Endothelial cell of umbilical vein (primary cell): Measurements from ENCODE around the gene USP7. TPM values are rescaled to one million over a fixed set of nuclear protein-coding genes. Genes with fewer than 3 reads are reported as not detected.
"Not testable (repeated sequence)": the region's sequence is repeated elsewhere in the genome, so short reads cannot be mapped to it uniquely, and the experiment has no call there.

Source experiments
- BruUV-seq: library from RNA; stranded (reverse); fragments of 400-500 nt; replicated peaks from 2 replicates; lab custom pipeline; 2021; lab: Mats Ljungman, UMichigan
- CTCF ChIA-PET: fragments of 300-600, 350-600 bp; sonication (Branson Sonifier 250); formaldehyde crosslinking; loops from one replicate; lab custom pipeline; 2021; ENCODE audit warnings: antibody characterized with exemption, inconsistent platforms; lab: Charles Lee
- POLR2A ChIA-PET: fragments of 300-600, 350-600 bp; sonication (Branson Sonifier 250); formaldehyde crosslinking; loops from one replicate; lab custom pipeline; 2021; ENCODE audit warnings: antibody characterized with exemption, inconsistent platforms; lab: Charles Lee
- DNase-seq: peaks from one replicate; pipeline ENCODE4 v3.0.0-alpha.2; 2011; ENCODE audit warnings: low read depth, low spot score
- FAIRE-seq: peaks from 2 replicates; lab custom pipeline; 2011; peaks lifted over from hg19 to GRCh38; lab: Jason Lieb, UNC
- H2AFZ ChIP-seq: 2 replicates; pipeline ENCODE4 v1.6.0; 2012; ENCODE audit warnings: low read depth, low read length, control low read depth, inconsistent platforms
- H3K27ac ChIP-seq: 2 replicates; pipeline ENCODE4 v1.5.1; 2011; ENCODE audit warnings: low read depth, mild to moderate bottlenecking, control low read depth, low read length, moderate library complexity; ENCODE audit not compliant: insufficient read depth
- H3K27me3 ChIP-seq, 2 experiments: 2 replicates each; pipeline versions ENCODE4 v1.6.0 to v1.6.1; 2011; ENCODE audit warnings: low read length in 2 of 2, mixed read lengths in 1 of 2; ENCODE audit not compliant: control insufficient read depth in 2 of 2, insufficient read depth in 2 of 2
- H3K36me3 ChIP-seq, 2 experiments: 2 replicates in 1 of 2; 3 replicates in 1 of 2; pipeline ENCODE4 v1.5.1; 2011; ENCODE audit warnings: low read length in 2 of 2, mild to moderate bottlenecking in 1 of 2, moderate library complexity in 1 of 2; ENCODE audit not compliant: control insufficient read depth in 2 of 2, insufficient read depth in 2 of 2; ENCODE audit errors: extremely low read depth in 1 of 2
- H3K4me1 ChIP-seq: 3 replicates; pipeline ENCODE4 v1.5.1; 2011; ENCODE audit warnings: mild to moderate bottlenecking, low read length; ENCODE audit not compliant: control insufficient read depth, insufficient read depth; ENCODE audit errors: extremely low read depth
- H3K4me2 ChIP-seq: 2 replicates; pipeline ENCODE4 v1.6.1; 2011; ENCODE audit warnings: low read length, control low read depth, mixed read lengths; ENCODE audit not compliant: insufficient read depth
- H3K4me3 ChIP-seq, 3 experiments: fragments of 200-600 bp in 1 of 3; sonication (generic), shearing (Covaris generic) in 1 of 3; replicated peaks in 1 of 3; 2 replicates each; pipeline ENCODE4 v1.5.1; 2011 to 2016; ENCODE audit warnings: control low read depth in 3 of 3, low read length in 3 of 3, mild to moderate bottlenecking in 2 of 3, inconsistent platforms in 1 of 3, low read depth in 1 of 3, moderate library complexity in 1 of 3; ENCODE audit not compliant: insufficient read depth in 1 of 3
- H3K79me2 ChIP-seq: 2 replicates; pipeline ENCODE4 v1.6.0; 2012; ENCODE audit warnings: low read length, inconsistent platforms; ENCODE audit not compliant: control insufficient read depth, insufficient read depth
- H3K9ac ChIP-seq: replicated peaks from 2 replicates; pipeline ENCODE3; 2011; ENCODE audit warnings: low read length, control low read depth; ENCODE audit not compliant: insufficient read depth; ENCODE audit errors: extremely low read depth
- H3K9me1 ChIP-seq: replicated peaks from 3 replicates; pipeline ENCODE4 v1.6.0; 2011; ENCODE audit warnings: mild to moderate bottlenecking, low read length; ENCODE audit not compliant: control insufficient read depth, insufficient read depth; ENCODE audit errors: extremely low read depth
- H3K9me3 ChIP-seq: replicated peaks from 2 replicates; pipeline ENCODE4 v1.5.1; 2012; ENCODE audit warnings: low read length, inconsistent platforms; ENCODE audit not compliant: control insufficient read depth, insufficient read depth
- H4K20me1 ChIP-seq: replicated peaks from 2 replicates; pipeline ENCODE3; 2011; ENCODE audit warnings: mild to moderate bottlenecking, low read length; ENCODE audit not compliant: control insufficient read depth, insufficient read depth; ENCODE audit errors: extremely low read depth
- EZH2 ChIP-seq: IDR thresholded peaks from 2 replicates; pipeline ENCODE4 v1.6.1; 2012; ENCODE audit warnings: borderline replicate concordance, low read depth, mild to moderate bottlenecking, moderate library complexity, low read length, inconsistent platforms; ENCODE audit not compliant: severe bottlenecking
- FOS ChIP-seq: IDR thresholded peaks from 2 replicates; pipeline ENCODE4 v1.6.1; 2011; ENCODE audit warnings: mild to moderate bottlenecking, low read length, moderate library complexity, borderline replicate concordance; ENCODE audit not compliant: insufficient read depth
- GATA2 ChIP-seq: IDR thresholded peaks from 2 replicates; pipeline ENCODE4 v1.7.0; 2011; ENCODE audit warnings: low read depth, mild to moderate bottlenecking, moderate library complexity, mixed read lengths, low read length; ENCODE audit not compliant: insufficient read length, insufficient read depth
- JUN ChIP-seq: IDR thresholded peaks from 2 replicates; pipeline ENCODE4 v1.6.1; 2011; ENCODE audit warnings: borderline replicate concordance, low read depth; ENCODE audit not compliant: insufficient read length, insufficient read depth
- MYC ChIP-seq: IDR thresholded peaks from one replicate; pipeline ENCODE4 v1.6.1; 2011; ENCODE audit warnings: mild to moderate bottlenecking, low read depth, low read length
- POLR2A ChIP-seq: IDR thresholded peaks from 2 replicates; pipeline ENCODE4 v1.6.1; 2012; ENCODE audit warnings: low read depth, mild to moderate bottlenecking, control low read depth, low read length
- POLR2AphosphoS5 ChIP-seq: IDR thresholded peaks from 2 replicates; pipeline ENCODE4 v1.6.1; 2012; ENCODE audit warnings: low read depth, mild to moderate bottlenecking, control low read depth, low read length, moderate library complexity; ENCODE audit not compliant: insufficient read depth
- dilution Hi-C: fragments of 300-500 bp; cut with MboI; formaldehyde crosslinking; loops from one replicate; pipeline ENCODE4 v1.15.0; 2019; ENCODE audit warnings: low sequenced_read_pairs; ENCODE audit not compliant: extremely low pct_ligation_motif_present
- intact Hi-C: fragments of 100-400 bp; cut with micrococcal nuclease; formaldehyde crosslinking; loops from one replicate; pipeline ENCODE4 v1.10.0; 2022
- polyA plus RNA-seq, 4 experiments: library from polyadenylated mRNA; depleted of rRNA in 3 of 4; stranded (reverse) in 3 of 4; unstranded in 1 of 4; fragments of >200 nt; gene quantifications; 2 replicates each; pipeline versions ENCODE4 v1.2.1 to v1.2.3, GENCODE V29; 2011 to 2012; ENCODE audit warnings: missing spikeins in 1 of 4
- total RNA-seq: library from RNA; stranded (reverse); gene quantifications from 2 replicates; pipeline ENCODE4 v1.2.3, GENCODE V29; 2021
- TF ChIP-seq, protein P1 (sequence below): IDR thresholded peaks from 2 replicates; pipeline ENCODE4 v1.6.1; 2011; ENCODE audit not compliant: insufficient read depth, insufficient read length

The USP7 gene
- total and polyA plus RNA-seq, 2 donors (not counting 3 experiments of a cell fraction or from before 2014, with no cell fraction given): 17.7 to 130 TPM

DNA sequence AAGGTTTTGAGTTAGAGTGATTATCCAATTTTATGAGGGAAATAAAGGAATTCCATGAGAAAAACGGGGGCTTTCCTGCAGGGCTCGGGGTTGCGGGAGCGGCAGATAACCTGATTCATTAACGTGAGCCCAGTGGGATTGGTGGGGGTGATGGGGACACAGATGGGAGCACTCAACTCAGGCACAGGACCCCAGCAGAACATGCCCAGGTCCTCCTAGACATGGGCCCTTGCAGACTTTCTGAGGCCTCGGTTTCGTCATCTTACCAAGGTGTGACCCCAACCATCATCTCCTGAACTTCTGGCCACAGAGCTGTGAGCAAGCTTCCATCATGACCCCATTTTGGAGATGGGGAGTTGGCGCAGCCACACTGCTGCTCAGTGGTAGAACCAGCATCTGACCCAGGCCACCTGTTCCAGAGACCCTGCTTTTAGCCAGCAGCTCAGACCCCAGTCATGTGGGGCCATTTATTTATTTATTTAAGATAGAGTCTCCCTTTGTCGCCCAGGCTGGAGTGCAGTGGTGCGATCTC lies 117.2 kb downstream of the USP7 start:
- ChIA-PET CTCF (interaction anchor here (1.6 kb wide), 1 partner anchor 33 kb away, joined by 4 read pairs; no protein-coding TSS in a partner anchor), POLR2A (no interaction called here)
- DNase-seq (no peak), FAIRE-seq (no peak)
- Histone ChIP-seq H3K4me1 (peaks cover 23% of the 10 kb centered on the region), H3K27ac (no peak overlapping the region), H3K4me3 (no peak overlapping the region), H3K79me2 (peaks cover 9% of the 10 kb centered on the region), H3K36me3 (peaks cover 2 to 19% of the 10 kb centered on the region in 2 experiments), H2AFZ (no peak overlapping the region), H3K9me1 (no peaks in the 10 kb centered on the region), H3K27me3 (no peaks in the 10 kb centered on the region), H4K20me1 (no peaks in the 10 kb centered on the region), H3K9me3 (no peaks in the 10 kb centered on the region), H3K4me2 (no peak overlapping the region), H3K9ac (no peak overlapping the region)
- no TSS peak for BruUV-seq
- intact Hi-C loops: no loop called here
- dilution Hi-C loops: no loop called here
- TF ChIP-seq FOS (no peak), MYC (no peak), JUN (no peak), GATA2 (no peak), EZH2 (no peak)
- TF ChIP-seq, protein P1, sequence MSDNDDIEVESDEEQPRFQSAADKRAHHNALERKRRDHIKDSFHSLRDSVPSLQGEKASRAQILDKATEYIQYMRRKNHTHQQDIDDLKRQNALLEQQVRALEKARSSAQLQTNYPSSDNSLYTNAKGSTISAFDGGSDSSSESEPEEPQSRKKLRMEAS: no peak

DNA sequence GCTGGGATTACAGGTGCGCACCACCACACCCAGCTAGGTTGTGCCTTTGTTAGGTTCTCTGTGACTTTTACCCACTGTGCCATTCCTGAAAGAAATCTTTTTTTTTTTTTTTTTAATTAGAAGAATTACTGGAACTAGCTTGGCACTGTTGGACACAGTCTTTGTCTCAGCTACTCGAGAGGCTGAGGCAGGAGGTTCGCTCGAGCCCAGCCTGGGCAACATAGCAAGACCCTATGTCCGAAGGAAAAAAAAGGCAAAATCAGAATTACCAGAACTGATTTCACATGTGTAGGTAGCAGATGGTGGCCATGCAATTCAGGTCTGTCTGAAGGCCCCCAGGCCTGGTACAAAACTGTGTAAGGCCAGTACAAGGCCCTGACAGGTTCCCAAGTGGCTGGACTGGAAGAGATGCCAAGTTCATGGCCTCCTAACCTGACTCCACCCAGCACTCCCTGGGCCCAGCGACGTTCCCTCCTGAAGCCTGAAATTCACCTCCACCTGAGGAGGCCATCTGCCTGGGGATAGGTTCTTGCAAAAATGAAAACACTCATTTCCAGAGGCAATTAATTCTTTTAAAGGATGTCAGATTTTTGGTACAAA lies 117.9 kb downstream of the USP7 start:
- POLR2A ChIA-PET: no interaction called here
- dilution Hi-C loops: no loop called here
- no peak for FAIRE-seq

DNA sequence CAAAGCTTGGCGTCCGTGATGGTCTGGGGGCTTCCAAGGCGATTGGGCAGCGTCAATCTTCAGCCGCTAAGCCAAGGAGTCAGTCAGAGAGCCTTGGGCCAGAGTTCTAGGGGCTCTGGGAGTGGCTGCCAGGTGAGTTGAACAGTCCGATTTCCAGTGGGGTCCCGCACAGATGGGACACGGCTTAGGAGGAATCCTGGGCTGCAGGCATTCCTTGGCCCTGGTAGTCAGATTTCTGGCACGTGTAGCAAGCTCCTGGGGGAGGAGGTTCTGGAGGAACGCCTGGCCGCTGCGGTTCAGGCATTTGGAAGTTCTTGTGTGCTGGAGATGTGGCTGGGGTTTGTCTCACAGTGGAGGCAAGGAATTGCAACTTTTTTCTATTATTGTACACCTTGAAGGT lies 120.4 kb downstream of the USP7 start:
- H2AFZ ChIP-seq, intact Hi-C loops, BruUV-seq, H3K9me1 ChIP-seq, FAIRE-seq, POLR2A ChIA-PET, H3K27ac ChIP-seq, H3K36me3 ChIP-seq, DNase-seq, H3K4me3 ChIP-seq, dilution Hi-C loops, H3K9me3 ChIP-seq, H3K9ac ChIP-seq, H3K27me3 ChIP-seq, H3K4me2 ChIP-seq, CTCF ChIA-PET, H4K20me1 ChIP-seq, H3K4me1 ChIP-seq: not testable (repeated sequence)
- H3K79me2 ChIP-seq: peaks cover 13% of the 10 kb centered on the region

More for the DNA sequence above, 117.9 kb downstream of the USP7 start:
- Histone ChIP-seq H3K79me2 (peaks cover 9% of the 10 kb centered on the region), H3K9ac (no peak overlapping the region), H3K36me3 (peaks cover 2 to 19% of the 10 kb centered on the region in 2 experiments), H3K4me2 (no peak overlapping the region), H2AFZ (no peak overlapping the region), H3K9me3 (no peaks in the 10 kb centered on the region), H3K9me1 (no peaks in the 10 kb centered on the region), H4K20me1 (no peaks in the 10 kb centered on the region), H3K27ac (no peak overlapping the region), H3K27me3 (no peaks in the 10 kb centered on the region), H3K4me1 (peaks cover 23% of the 10 kb centered on the region), H3K4me3 (no peak overlapping the region)
- TF ChIP-seq POLR2AphosphoS5 (no peak), JUN (no peak), POLR2A (no peak)
- CTCF ChIA-PET: no interaction called here
- no TSS peak for BruUV-seq
- DNase-seq: no peak
- intact Hi-C loops: no loop called here
